ENCODE measurements around the gene DENND4A.
A peak's percentile ranks its signal among the peaks of the same experiment; 100 is the strongest.
"Not testable (repeated sequence)": the region's sequence is repeated elsewhere in the genome, so short reads cannot be mapped to it uniquely, and the experiment has no call there.

DENND4A gene

DNA sequence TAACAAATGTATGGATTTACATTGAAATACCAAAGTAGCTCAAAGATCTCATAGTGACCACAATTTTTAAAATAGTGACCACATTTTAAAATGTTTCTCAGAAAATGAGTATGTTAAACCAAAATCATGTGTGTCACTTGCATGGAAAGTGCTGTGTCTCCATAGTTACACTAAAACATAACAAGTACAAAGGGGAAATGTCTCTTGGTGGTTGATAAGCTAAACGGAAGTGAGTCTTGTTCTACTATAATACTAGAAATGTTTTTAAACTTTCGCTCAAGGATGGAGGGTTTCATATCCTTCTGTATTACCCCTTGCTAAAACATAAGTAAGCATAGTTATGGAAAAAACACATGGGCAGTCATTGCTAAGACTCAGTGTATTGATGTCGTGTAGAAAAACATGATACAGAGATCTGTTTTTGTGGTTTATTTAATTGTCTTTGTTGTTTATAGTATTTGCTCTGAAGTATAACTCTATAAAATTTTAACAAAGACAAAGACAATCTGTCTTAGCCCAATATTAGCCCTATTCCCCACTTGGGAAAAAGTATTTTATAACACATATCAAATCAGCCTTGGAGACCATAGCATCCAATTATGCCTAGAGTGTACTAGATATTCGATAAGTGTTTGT lies 27.0 kb upstream of the DENND4A start:
- DNase-seq, result no peak

DNA sequence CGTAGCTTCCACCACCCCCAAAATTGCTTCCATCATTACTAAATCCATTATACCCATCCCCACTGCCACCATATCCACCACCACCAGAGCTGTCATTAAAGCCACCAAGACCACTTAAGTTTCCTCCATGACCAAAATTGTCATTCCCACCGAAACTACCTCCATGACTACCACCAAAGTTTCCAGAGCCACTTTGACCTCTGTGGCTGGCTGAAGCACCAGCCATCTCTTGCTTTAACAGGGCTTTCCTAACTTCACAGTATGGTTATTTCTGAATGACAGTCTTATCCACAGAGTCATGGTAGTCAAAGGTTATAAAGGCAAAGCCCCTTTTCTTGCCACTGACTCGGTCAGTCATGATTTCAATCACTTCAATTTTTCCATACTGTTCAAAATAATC lies 24.3 kb upstream of the DENND4A start:
- DNase-seq, result no peak

- not testable (repeated sequence) for DNase-seq
Observed at GRCh38 chr15:65816008-65816407, 23.9 kb upstream of the DENND4A start.

DNA sequence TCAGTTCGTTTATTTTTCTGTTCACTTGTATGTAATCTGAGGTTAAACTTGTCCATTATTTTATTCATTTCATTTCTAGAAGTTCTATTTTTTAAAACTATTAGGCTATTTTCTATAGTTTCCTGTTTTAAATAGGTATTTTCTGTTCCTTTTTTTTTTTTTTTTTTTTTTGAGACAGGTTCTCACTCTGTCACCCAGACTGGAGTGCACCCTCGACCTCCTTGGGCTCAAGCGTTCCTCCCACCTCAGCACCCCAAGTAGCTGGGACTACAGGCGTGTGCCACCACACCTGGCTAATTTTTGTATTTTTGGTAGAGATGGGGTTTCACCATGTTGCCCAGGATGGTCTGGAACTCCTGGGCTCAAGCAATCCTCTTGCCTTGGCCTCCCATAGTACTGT lies 22.2 kb upstream of the DENND4A start:
- DNase-seq, result not testable (repeated sequence)

DNA sequence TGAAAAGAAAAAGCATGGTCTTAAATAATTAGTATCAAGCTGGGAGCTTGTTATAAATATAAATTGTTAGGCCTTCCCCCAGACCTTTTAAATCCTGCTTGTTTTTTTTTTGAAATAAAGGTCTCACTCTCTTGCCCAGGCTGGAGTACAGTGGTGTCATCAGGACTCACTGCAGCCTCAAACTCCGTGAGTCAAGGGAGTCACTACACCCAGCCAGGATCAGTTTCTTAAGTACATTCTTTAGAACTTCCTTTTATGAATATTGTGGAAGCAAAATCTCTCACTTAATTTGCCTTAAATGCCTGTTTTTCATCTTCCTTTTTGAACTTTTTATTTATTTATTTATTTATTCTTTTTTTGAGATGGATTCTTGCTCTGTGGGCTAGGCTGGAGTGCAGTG lies 20.8 kb upstream of the DENND4A start:
- DNase-seq, result no peak

GRCh38 chr15:65812467-65812866 lies 20.4 kb upstream of the DENND4A start:
- no peak for DNase-seq

DNA sequence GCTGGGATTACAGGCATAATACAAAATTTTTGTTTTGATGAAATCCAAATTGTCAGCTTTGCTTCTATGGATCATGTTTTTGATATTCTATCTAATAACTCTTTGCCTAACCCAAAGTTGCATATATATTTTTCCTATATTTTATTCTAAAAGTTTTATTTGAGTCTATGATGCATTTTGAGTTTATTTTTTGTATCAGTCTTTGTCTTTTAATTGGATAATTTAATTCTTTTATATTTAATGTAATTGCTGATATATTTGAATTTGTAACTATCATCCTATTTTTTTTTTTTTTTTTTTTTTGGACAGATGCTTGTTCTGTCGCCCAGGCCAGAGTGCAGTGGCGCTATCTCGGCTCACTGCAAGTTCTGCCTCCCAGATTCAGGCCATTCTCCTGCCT lies 19.7 kb upstream of the DENND4A start:
- no peak for DNase-seq

DNA sequence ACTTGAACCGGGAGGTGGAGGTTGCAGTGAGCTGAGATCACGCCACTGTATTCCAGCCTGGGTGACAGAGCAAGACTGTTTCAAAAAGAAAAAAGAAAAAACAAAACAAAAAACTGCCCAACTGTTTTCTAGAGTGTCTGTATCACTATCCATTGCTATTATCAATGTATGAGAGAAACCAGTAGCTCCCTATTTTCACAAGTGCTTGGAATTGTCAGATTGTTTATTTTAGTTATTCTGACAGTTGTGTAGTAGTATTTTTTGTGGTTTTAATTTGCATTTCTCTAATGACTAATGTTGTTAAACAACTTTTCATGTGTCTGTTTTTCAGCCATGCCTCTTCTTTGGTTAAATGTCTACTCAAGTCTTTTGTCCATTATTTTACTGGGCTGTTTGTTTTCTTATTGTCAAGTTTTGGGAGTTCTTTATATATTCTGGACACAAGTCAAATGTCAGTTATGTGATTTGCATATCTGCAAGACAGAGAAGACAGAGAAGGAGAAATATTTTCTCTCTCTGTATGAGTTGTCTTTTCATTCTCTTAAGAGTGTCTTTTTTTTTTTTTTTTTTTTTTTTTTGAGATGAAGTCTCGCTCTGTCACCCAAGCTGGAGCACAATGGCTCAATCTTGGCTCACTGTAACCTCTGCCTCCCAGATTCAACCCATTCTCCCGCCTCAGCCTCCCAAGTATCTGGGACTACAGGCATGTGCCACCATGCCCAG lies 19.1 kb upstream of the DENND4A start:
- not testable (repeated sequence) for DNase-seq

DNA sequence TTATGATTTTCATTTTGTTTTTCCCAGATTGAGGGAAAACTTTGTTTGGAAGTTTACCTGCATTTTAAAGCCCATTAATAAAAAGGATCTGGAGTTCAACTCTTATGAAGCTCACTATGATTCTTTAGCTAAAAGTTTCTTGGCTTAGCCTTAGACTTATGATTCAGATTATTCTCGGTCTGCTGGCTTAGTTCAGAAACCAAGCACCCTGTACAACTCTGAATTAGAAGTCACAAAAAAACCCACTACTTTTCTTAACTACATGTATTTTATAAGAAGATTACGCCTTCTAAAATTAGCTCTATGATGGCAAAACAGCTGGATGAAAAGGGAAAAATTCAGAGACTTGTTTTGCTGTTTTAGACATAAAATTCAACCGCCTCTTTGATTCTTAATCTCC lies 14.3 kb upstream of the DENND4A start:
- no peak for DNase-seq

DNA sequence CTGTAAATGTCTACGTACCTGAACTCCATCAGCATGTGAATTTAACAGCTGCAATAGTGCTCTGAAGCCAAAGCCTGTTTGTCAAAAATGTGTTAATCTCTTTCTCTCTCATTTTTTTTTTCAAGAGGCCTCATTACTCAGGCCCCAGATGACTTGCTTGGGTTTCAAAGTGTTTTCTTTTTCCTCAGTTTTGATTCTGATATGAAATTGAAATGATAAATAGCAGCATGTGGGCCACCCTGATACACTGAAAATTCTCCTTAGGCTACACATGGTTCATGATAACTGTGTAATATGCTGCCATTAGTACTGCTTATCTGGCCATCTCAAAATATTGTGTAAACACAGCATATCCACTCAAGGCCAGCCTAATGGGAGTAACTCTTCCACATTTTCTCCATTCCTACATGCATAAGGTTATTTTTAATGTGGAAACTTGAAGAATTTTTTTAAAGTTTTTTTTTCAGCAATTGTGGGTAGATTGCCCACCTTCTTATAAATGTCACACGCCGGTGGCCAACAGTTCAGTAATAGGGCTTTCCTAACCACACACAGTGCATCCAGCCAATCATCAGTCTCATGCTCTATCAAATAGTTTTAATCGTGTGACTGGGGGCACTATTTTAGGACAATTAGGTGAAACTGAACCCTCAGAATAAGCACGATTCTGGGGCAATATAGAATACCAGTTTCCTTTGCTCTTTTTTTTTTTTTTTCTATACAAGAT lies 13.1 kb upstream of the DENND4A start:
- no peak for DNase-seq

- no peak for DNase-seq
Observed at GRCh38 chr15:65804252-65804931, 12.3 kb upstream of the DENND4A start.

DNA sequence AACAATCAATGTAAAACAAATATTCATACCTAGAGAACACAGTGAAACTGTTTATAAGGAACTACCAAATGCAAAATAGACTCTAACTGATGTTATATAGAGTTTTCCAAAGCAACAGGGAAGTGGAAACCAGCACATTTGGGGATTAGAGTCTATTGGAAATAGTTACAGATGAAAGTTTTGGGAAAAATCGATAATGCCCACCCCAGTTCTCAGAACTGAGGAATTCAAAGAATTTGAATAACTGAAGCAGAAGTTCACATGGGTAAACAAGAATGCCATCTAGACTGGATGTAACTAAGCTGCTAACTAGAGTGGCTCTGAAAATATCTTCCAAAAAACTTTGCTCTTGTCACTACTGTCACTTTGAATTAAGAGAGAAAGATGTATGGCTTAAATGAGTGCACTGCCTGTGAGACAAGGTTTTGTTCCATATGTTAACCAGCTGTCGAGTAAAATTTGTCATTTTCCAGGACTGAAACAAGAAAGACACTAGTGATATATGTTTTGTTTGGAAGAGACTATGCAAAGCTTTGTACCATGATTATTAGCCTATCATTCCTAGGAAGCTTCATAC lies 9.2 kb upstream of the DENND4A start:
- no peak for DNase-seq

GRCh38 chr15:65796610-65797078 lies 4.6 kb upstream of the DENND4A start:
- DNase-seq, result no peak

- DNase-seq, result no peak
Observed at GRCh38 chr15:65795663-65796216, 3.6 kb upstream of the DENND4A start.

DNA sequence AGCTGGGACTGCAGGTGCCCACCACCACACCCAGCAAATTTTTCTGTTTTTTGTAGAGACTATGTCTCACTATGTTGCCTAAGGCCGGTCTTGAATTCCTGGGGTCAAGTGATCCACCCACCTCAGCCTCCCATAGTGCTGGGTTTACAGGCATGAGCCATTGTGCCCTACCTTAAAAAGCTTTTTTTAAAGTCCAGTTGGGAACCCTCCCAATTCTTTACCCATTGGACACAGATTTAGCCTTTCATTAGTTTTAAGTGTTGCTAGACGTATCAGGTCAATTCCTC lies 1.7 kb upstream of the DENND4A start:
- DNase-seq, result no peak

GRCh38 chr15:65792988-65793817 lies 1.1 kb upstream of the DENND4A start:
- no peak for DNase-seq

GRCh38 chr15:65791335-65792137 lies 557 bp downstream of the DENND4A start:
- peak; percentile 81 for DNase-seq

- DNase-seq, result no peak
Observed at GRCh38 chr15:65790694-65791334, 1.3 kb downstream of the DENND4A start.

DNA sequence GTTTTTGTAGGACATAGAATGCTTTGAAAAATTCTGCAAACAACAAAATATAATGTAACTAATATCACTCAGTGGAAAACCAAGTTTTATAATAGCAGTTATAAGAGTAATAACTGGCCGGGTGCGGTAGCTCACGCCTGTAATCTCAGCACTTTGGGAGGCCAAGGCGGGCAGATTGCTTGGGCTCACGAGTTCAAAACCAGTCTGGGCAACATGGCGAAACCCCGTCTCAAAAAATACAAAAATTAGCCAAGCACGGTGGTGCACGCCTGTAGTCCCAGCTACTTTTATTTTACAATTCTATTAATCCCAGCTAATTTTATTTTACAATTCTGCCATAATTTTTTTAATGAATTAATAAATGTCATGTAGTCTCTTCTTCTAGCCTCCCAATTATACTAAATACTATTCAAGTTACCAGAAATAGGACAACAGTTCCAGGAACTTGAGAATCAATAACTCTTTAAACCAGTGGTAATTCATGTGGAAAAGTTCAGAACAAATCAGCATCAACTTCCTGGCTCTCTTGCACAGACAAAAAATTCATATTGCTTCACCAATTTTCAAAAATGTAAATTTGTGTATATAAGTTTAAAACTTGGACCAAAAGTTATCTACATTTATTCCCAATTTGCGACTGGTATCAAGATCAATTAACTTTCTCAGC lies 2.2 kb downstream of the DENND4A start:
- no peak for DNase-seq

GRCh38 chr15:65789105-65789504 lies 3.0 kb downstream of the DENND4A start:
- DNase-seq, result no peak

All from islet precursor cell (in vitro differentiated cells).